Esophagus mucosa (tissue), 1 donor: ENCODE results near the gene PHF23. TPM values are rescaled to one million over a fixed set of nuclear protein-coding genes. Genes with fewer than 3 reads are reported as not detected.

Source experiments
- ATAC-seq: fragments of 200-7000 bp; cut with Tn5 transposase; one replicate; pipeline ENCODE4 v1.9.1; 2020
- total RNA-seq: library from RNA; stranded (reverse); gene quantifications from one replicate; pipeline ENCODE4 v1.2.4, GENCODE V29; 2023
- donor health status: DM: yes; HTN: yes; CAD: no.

Gene PHF23
- total RNA-seq, 1 donor from 2014 or later = 33.6 TPM

DNA sequence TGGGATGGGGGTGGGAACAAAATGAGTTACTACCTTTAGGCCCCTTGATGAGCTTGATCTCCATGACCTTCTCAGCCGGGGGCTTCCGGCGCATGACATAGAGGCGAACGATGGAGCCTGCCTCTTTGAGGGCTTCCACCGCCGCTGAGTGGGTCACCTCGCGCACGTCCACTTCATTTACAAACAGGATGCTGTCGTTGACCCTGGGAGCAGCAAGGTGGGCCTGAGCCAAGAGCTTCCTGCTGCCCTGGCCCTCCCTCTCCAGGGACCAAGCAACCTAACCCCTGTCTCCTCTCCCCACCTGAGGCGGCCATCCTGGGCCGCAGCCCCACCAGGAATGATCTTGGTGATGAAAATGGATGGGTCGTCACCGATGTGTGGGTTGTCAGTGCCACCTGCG, 35.9 kb downstream of the PHF23 start:
- no peak for ATAC-seq

DNA sequence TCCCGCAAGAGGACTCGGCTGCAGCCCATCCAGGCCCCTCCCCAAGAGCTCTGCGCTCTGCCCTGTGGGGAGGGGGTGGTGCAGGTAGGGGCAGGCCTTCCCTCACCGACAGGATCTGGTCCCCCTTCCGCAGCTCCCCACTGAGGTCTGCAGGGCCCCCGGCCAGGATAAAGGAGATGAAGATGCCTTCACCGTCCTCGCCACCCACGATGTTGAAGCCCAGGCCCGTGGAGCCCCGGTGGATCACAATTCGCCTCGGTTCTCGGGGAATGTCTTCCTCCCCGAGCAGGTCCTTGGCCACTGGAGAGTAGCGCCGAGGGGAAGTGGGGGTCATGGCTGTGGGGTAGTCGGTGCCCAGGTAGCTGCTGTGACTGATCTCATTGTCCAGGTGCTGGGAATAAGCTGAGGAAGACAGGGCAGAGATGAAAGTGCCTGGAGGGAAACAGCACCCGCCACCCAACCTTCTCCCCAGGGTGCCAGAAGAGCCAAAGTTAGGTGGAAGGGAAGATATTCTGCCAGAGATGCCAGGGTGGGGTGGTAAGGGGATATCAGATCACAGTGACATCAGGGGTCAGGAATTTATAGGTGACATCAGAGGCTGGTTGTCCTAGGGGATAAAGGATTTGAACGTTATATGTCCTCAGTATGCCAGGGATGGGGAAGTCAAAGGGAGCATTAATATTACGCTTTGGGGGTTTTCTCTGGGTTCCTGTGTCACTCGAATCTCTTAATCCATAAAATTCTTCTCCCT, 42.4 kb downstream of the PHF23 start:
- ATAC-seq = no peak

DNA sequence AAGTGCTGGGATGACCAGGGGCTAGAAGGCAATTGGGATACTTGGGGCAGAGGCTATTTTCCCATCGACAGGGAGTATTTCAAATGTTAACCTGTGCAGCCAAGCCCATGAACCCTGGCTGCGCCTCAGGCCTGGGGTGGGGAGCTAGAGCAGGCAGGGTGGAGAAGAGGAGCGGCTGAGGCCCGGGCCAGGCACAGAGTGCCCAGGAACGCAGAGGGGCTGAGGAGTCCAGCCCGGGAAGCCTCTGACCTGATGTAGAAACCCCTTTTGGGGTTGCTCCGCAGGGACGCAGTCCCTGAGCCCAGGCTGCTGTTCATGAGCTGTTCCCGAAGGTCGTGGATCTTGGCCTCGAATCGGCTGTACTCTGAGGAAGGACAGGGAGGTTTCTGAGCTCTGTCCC, 43.3 kb downstream of the PHF23 start:
- ATAC-seq = no peak

DNA sequence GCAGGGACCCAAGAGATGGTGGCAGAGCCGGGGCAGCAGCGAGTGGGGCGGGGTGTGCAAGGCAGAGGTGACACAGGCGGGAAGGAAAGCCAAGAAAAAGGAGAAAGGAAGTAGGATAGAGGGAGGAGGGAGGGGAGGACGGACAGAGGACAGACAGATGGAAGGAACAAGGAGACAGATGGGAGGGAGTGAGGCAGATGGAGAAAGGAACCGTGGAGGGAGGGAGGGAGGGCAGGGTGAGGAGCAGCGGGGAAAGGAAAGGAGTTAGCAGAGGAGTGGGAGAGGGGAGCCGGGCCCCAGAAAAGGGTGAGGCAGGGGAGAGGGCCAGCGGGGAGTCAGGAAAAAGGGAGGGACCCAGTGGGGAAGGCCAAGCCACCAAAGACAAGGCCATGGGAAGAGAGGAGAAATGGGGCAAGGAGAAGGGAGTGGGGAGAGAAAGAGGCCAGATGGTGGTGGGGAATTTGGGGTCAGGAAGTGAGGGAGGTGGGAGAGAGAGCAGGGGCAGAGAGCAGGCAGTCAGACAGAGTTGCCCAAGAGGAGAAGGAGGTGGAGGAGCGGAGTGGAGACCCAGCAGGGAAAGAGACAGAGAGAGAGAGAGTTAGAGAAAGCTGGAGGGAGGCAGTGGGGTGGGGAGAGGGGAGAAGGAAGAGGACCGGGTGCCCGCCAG, 46.9 kb downstream of the PHF23 start:
- no peak for ATAC-seq

DNA sequence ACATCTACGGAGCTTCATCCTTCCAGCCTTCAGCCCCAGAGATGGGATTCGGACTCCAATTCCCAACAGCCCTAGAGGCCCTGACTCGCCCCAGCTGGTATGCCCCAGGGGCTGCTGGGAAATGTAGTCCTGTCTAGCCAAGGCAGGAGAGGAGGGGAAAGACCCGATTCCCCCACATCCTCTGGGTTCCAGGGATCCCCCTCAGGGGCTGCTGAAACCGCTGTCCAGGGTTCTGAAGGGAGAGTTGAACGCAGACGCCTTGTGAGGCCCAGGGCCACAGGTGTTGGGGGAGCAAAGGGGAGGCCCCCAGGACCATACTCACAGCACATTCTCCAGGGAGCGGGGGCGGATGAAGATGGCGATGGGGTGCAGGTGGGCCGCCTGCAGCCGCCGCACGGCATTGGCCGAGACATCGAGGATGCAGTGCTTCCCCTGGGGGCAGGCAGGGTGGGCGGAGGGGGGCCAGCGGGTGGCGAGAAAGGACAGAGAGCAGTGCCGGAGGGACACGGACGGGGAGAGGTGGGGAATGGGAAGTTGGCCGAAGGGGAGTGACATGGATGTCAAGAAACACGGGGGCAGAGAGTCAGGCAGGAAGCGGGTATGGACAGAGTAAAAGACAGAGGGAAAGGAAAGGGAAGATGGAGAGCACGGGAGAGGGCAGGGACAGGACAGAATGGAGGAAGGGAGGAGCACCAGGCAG, 47.5 kb downstream of the PHF23 start:
- peak; percentile 51 for ATAC-seq

DNA sequence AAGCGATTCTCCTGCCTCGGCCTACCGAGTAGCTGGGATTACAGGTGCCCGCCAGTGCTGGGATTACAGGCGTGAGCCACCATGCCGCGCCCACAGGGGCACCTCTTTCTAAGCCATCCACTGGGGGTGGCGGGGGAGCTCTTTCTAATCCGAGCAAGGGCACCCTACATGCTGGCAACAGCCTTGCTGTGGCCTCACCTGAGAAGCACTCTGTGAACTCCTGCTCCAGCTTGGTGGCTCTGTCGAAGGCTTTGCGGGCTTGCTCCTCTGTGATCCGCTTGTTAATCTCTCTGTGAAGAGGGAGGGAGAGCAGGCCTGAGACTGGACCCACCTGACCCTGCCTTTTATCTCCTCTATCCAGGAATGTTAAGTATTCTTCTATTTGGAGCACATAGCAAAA, 48.2 kb downstream of the PHF23 start:
- no peak for ATAC-seq

DNA sequence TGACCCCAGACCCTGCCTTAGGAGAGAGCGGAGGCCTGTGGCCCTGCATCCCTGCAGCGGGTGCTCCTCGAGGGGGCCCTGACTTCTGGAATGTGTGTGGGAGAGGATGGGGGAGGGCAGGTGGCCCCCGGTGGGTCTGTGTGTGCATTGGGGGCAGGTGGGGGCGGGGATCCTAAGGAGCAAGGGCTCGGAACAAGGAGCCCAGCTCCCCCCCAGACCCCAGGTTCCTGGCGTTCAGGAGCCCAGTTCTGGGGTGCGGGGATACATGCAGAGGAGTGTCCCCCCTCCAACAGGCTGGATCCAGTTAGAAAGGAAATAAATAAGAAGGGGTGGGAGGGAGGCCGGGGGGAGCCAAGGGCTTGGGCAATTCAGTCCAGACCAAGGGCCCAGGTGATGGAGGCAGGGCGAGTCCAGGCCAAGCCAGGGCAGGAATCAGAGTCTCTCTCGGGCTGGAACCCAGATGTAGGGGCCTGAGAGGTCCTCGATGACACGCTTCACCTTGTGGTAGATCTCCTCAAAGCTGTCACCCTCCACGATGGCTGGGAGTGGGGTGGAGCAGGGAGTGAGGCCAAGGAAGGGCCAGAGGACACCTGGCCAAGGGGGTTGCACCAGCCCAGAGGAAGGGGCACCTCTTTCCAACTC, 48.9 kb downstream of the PHF23 start:
- no peak for ATAC-seq

DNA sequence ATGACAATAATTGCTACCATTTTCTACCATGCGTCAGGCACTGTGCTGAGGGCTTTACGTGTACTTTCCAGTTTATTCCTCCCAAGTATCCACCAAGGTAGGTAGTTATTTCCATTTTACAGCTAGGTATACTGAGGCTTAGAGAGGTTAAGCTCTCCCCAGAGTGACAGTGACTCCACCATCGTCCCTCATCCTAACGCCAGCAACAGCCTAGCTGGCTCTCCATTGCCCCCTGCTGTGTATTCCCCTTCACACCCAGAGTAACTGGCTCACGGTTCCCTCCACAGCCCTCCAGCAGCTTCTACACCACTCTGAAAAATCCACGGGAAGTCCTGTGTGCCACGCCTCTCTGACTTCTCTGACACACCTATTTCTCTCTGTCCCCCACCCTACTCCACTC, 53.0 kb downstream of the PHF23 start:
- no peak for ATAC-seq

Other genes starting within 250 kb of the PHF23 start
- 16.9 TPM for gene ALOX12, start 243.4 kb downstream of the PHF23 start, total RNA-seq
- gene RNASEK, start 226.8 kb downstream of the PHF23 start, total RNA-seq = 126 TPM
- gene BCL6B, start 216.4 kb downstream of the PHF23 start, total RNA-seq = 3.7 TPM
- 11.8 TPM for gene SLC16A13, start 203.4 kb downstream of the PHF23 start, total RNA-seq
- 0.60 TPM for gene SLC16A11, start 195.4 kb downstream of the PHF23 start, total RNA-seq
- 0.92 TPM for gene CLEC10A, start 159.2 kb downstream of the PHF23 start, total RNA-seq
- 0.24 TPM for gene ASGR2, start 124.6 kb downstream of the PHF23 start, total RNA-seq
- gene ASGR1, start 60.1 kb downstream of the PHF23 start, total RNA-seq = 1.00 TPM
- gene DLG4, start 19.6 kb downstream of the PHF23 start, total RNA-seq = 3.1 TPM
- 311 TPM for gene ACADVL, start 19.5 kb downstream of the PHF23 start, total RNA-seq
- gene DVL2, start 4.9 kb downstream of the PHF23 start, total RNA-seq = 32.7 TPM
- gene GABARAP, start 3.0 kb upstream of the PHF23 start, total RNA-seq = 268 TPM
- 87.6 TPM for gene CTDNEP1, start 12.3 kb upstream of the PHF23 start, total RNA-seq
- gene ELP5, start 12.8 kb upstream of the PHF23 start, total RNA-seq = 40.3 TPM
- gene CLDN7, start 23.0 kb upstream of the PHF23 start, total RNA-seq = 279 TPM
- 0.68 TPM for gene SLC2A4, start 42.3 kb upstream of the PHF23 start, total RNA-seq
- 0.96 TPM for gene YBX2, start 55.2 kb upstream of the PHF23 start, total RNA-seq
- gene EIF5A, start 68.2 kb upstream of the PHF23 start, total RNA-seq = 623 TPM
- gene GPS2, start 75.9 kb upstream of the PHF23 start, total RNA-seq = 38.9 TPM
- 13.5 TPM for gene NEURL4, start 89.9 kb upstream of the PHF23 start, total RNA-seq
- gene ACAP1, start 97.1 kb upstream of the PHF23 start, total RNA-seq = 3.8 TPM
- 32.9 TPM for gene KCTD11, start 112.7 kb upstream of the PHF23 start, total RNA-seq
- gene TMEM95, start 115.7 kb upstream of the PHF23 start, total RNA-seq = not detected
- 6.1 TPM for gene TNK1, start 141.6 kb upstream of the PHF23 start, total RNA-seq
- gene PLSCR3, start 155.1 kb upstream of the PHF23 start, total RNA-seq = 23.1 TPM
- 92.8 TPM for gene TMEM256, start 164.6 kb upstream of the PHF23 start, total RNA-seq
- gene NLGN2, start 168.4 kb upstream of the PHF23 start, total RNA-seq = 3.0 TPM
- gene SPEM1, start 180.9 kb upstream of the PHF23 start, total RNA-seq = not detected
- gene SPEM2, start 186.2 kb upstream of the PHF23 start, total RNA-seq = not detected
- not detected for gene SPEM3, start 189.4 kb upstream of the PHF23 start, total RNA-seq
- gene TMEM102, start 196.0 kb upstream of the PHF23 start, total RNA-seq = 8.2 TPM
- 8.6 TPM for gene FGF11, start 200.1 kb upstream of the PHF23 start, total RNA-seq
- 4.9 TPM for gene CHRNB1, start 205.6 kb upstream of the PHF23 start, total RNA-seq
- gene ZBTB4, start 240.2 kb upstream of the PHF23 start, total RNA-seq = 21.0 TPM
- gene SLC35G6, start 242.0 kb upstream of the PHF23 start, total RNA-seq = not detected
- gene POLR2A, start 244.9 kb upstream of the PHF23 start, total RNA-seq = 116 TPM